NCI-H128 (cell line): Measurements from ENCODE around the gene COBL.

Experiments used
- DNase-seq: peaks from one replicate; lab custom pipeline; 2025; ENCODE audit not compliant: unreplicated experiment; lab: John Stamatoyannopoulos, UW

Gene COBL

DNA sequence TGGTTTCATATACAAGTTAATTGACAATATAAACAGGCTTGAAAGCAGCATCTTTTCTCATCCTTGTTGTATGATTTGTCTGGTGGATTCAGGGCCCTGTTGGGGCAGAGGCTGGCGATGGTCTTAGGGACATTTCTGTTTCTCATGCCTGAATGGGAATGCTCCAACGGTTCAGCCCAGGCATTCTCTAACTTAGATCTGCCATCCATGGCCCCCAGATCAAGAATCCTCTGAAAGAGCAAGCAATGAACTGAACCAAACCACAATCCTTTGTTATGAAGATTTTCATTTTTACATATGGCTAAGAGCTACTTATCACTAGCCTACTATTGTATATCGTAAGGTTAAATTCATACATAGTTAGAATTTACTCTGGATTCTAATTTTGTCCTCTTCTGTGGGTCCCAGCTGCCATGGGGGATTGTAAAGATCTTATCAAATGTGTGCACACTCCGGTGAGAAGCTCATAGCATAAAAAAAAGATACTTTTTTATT lies 163.9 kb downstream of the COBL start:
- DNase-seq, result no peak

DNA sequence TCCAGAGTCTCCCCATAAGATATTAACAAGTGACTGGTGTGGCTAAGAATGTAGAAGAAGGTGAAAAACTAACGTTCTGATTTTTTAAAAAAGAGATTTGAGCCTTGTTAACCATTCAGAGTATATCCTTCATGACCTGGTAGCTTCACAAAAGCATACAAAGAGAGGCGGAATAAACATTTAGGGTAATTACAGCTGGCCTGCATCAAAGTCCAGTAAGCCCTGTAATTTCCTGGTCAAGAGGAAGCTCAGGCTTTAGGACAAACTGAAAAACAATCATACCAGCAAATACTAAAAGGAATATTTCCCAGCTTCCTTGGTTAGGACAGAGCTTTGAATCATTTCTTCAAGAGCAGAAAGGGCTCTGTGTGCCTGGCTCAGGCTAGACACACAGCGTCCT lies 165.2 kb downstream of the COBL start:
- DNase-seq, result no peak

DNA sequence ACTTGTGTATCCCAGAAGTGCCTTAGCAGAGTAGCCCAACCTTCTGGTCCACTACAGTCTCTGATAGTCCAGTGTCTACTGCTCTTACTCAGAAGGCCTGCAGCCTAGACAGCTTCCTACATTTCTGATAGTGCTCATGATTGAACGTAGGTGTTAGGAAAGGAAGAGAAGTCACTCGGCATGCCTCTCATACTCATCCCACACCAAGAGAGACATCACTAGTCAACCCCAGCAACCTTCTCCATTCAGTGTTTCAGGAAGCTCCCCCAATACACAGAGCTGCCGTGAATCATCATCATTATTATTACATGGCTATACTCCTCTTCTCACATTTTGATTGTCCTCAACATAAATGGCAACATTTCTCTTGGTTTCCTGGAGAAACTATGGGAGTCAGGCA lies 166.4 kb downstream of the COBL start:
- no peak for DNase-seq

DNA sequence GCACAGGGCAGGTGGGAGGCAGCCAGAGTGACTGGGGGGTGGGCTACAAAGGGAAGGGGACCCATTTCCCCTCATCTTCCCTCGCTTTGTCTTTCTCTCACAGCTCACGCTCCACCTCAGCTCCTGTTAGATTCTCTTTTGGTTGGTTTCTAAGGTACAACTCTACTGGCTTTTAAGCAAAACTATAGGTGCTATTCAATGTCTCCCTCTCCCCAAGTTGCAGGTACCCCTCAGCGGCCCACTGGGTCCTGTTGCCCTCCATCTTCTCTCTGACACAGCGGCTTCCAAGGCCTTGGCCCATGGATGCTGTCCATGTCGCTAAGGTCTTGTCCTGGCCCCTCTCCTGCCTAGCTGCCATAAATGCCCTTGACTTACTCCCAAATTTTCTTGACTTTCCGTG lies 168.4 kb downstream of the COBL start:
- DNase-seq, result no peak

DNA sequence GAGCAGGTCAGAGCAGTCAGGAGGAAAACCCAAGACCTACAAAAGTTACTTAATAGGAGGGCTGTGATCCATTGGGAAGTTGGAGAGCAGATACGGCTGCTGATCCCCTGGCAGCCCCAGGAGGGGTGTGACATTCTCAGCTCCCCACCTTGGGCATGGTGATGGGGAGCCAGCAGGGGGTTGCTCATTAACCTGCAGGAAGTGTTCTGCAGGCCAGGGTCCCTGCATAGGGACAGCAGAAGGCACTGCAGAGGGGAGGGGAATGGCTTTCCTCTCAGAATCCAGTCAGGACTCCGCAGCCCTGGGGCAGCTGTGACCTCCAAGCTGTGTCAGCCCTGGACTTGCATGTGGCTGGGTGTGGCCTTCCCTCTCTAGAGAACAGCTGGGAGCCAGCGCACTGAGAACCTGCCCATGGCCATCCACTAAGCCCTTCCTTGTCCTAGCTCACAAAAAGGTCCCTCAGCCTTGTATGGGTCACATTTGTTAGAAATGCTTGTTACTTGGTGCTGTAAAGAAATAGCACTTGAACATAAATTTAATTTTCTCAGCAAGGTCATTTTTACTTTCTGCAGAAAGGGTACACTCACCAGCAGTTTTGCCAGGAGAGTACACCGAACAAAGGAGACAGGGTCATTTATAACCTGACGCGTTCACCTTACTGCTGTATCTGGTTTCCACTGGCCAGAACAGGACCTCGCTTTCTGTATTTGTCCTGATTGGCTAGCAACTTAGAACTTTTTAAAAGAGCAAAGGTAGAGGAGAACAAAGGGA lies 169.6 kb downstream of the COBL start:
- no peak for DNase-seq

DNA sequence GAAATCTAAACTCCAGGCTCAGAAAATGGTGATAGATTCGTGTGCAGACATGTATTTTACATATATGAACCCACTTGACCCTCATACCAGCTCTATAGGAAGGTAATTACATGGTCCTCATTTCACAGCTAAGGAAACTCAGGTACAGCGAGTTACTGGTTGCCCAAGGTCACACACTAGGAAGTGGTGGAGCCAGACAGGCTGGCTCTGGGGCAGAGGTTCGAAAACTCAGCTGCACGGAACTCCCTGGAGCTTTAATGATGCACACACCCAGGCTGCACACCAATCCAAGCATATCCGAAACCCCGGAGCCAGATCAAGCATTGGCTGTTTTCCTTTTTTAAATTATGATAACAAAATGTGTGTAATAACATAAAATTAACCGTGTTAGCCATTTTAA lies 172.4 kb downstream of the COBL start:
- no peak for DNase-seq

DNA sequence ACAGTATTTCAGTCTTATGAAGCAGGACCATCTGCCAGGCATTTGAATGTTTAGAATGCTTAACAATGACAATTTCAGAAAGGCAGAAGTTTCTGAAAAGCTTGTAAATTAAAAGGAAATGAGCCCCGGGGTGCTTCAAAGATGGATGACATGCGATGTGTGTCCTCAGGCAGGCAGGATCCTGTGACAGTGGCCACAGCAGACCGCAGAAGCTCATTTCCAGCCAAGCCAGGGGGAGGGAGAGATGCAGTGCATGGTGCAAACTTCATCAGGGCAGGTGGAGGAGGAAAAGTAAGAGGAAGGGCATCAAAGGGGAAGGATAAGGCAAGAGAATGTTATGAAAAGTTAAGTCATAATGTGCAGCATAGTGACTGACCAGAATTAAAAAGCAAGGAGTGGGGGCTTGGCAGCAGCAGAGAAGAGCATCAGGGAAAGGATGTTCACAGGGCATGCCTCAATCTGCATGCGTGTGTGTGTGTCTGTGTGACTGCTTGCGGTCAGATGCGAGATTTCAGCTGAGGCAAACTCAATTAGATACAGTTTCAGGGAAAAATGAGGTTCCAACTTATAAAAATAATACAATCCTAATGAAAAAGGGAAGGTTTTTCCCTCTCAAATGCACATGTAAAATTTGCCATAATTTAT lies 173.7 kb downstream of the COBL start:
- DNase-seq, result no peak

DNA sequence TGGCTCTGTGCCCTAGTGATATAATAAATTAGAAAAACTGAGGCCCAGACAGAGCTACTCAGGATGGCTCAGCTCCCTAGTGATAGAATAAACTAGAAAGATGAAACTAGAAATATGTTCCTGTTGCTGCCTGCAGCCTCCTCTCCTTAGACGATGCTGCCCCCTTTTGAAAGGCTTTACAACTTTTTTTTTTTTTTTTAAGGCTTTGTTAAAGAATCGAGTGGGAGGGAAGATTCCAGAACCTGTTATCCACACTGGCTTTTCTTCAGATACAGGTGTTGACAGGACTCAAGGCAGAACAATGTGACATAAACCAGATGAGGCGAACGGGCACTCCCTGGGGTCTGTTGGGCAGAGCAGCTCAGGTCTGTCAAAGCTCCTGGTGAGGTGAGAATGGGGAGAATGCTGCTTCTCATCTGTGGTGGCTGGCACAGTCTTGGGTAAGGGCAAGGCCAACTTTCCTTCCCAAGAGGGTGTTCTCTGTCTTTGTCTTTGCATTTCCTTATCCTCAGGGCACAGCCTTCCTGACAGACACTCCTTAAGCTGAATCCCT lies 175.1 kb downstream of the COBL start:
- no peak for DNase-seq

DNA sequence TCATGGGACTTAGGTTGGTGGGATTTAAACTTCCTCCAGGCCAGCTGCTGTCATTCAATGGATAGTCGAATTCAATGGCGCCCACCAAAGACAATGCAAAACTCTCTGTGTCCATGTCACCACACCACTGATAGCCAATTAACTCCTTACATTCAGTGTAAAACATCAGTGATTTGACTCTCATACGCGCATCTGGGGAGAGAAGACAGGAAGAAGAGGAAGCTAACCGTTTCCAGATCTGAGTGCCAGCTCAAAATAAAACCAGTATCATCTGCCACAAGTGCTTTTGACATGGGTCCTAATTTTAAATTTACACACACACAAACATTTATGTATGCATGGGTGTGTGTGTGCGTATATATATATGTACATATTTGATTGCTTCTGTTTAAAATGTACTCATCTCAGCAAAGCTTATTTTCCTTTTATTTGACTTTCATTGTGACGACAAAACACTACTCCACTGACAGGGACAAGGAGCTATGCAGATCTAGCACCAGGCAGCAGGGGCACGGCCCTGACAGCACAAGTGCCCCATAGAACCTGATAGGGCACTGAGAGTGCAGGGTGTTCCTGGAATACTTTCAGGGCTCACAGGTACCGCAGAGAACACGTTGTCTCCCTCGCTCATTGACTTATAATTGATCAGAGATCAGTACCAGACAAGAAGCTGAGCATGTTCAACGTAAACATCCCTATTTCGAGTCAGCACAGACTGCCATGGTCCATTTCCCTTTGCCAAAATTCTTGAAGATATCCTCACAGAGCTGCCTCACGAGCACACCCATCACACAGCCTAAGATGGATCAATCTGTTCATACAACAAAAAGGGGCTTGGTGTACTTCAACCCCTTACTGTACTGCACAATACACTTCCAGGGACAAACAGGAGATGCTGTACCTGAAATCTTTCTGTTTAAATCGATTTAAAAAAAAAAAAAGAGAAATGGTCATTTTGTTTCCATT lies 176.1 kb downstream of the COBL start:
- no peak for DNase-seq

DNA sequence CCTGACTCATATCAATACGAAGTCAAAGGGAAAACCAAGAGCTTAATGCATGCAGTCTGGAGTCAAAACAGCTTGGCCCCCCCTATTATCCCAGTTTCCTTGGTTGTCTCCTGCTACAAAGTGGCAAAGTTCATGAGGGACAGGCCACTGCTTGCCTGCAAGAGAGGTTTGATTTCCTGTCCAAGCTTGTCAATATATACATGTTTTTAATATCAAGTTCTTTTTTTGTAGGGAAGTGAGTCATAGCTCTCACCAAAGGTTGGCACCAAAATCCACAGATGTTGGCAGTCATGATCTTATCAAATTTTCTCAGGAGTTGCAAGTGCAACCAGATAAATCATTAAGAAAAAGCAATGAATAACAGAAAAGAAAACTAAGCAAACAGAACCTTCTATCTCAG lies 176.8 kb downstream of the COBL start:
- no peak for DNase-seq

DNA sequence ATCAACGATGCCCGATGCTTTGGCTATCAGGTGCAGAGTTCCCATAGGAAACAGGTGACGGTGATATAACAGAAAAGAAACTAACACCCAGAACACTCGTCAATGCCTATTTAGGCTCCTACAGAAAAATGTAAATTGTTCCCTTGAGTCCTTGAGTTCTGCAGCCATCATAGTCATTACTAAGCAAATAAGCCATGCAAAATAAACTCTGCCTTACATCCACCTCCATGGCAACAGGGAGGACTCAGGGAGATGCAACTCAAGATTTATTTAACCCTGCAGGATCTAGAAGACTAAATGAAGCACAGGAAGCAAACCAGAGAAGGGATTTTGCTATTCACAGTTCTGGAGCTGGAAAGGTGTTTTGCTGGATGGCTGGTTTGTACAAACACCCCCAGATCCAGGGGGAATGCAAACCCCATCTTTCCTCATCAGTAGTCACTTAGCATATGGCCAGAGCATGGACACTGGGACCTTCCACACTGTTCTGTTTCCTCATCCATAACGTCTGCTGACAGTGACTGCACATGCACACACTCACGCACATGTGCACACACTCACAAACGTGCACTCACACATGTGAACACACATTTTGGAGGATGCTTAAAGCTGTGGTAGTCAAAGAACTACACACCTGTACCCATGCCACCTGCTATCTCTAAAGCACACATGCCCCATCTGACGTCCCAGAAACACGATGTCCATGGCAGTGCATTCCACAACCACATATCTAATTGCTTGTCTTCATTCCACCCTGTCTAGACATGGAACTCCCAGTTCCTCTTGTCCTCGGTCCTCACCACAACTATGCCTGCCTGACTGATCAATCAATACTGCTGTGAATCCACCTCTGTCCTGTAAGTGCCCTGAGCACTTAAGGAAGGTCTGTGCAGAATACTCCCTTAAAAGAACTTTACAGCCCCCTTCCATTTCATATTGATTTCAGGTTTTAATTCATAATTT lies 178.2 kb downstream of the COBL start:
- peak; percentile 65 for DNase-seq

DNA sequence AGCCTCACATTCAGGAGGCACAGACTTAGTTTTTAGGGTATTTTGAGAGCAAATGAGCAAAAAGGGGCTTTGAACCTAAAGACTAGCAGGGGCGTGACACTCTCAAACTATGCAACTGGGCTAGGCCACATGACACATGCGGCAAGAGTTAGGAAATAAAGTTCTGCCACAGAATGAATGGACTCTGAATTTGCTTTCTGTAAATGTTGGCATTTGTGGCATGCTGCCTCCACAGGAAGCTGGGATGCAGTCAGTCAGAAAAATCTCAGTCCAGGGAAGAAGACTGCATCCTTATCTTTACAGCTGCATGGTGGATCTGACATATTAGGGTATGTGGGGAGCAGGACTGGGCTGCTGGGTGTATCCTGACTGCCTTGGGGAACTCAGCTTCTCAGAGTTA lies 181.0 kb downstream of the COBL start:
- DNase-seq, result no peak

DNA sequence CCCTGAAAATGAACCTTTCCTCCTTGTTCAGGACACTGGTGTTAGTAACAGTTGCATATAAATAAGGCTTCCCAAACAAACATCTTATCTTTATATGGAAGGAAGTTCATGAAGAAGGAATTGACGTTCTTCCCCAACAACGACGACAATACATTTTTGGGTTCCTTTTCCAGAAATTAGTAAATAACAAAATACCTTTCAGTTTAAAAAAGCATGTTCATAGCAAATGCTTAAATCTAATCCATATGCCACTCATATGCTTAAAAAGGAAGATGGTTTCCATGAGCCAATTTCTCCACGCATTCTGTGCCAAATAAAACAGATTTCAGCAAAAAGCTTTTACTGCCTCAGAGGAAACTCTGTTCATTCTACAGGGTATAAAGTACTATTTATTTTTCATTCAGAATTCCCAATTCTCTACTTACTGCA lies 182.6 kb downstream of the COBL start:
- DNase-seq, result no peak

DNA sequence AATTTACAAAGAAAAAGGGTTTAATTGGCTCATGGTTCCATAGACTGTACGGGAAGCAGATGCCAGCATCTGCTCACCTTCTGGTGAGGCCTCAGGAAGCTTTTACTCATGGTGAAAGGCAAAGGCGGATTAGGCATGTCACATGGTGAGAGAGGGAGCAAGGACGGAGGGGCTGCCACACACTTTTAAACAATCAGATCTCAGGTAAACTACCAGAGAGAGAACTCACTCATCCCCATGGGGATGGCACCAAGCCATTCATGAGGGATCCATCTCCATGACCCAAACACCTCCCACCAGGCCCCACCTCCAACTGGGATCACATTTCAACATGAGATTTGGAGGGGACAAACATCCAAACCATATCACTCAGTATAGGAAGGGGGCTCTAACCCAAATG lies 183.9 kb downstream of the COBL start:
- DNase-seq, result no peak

DNA sequence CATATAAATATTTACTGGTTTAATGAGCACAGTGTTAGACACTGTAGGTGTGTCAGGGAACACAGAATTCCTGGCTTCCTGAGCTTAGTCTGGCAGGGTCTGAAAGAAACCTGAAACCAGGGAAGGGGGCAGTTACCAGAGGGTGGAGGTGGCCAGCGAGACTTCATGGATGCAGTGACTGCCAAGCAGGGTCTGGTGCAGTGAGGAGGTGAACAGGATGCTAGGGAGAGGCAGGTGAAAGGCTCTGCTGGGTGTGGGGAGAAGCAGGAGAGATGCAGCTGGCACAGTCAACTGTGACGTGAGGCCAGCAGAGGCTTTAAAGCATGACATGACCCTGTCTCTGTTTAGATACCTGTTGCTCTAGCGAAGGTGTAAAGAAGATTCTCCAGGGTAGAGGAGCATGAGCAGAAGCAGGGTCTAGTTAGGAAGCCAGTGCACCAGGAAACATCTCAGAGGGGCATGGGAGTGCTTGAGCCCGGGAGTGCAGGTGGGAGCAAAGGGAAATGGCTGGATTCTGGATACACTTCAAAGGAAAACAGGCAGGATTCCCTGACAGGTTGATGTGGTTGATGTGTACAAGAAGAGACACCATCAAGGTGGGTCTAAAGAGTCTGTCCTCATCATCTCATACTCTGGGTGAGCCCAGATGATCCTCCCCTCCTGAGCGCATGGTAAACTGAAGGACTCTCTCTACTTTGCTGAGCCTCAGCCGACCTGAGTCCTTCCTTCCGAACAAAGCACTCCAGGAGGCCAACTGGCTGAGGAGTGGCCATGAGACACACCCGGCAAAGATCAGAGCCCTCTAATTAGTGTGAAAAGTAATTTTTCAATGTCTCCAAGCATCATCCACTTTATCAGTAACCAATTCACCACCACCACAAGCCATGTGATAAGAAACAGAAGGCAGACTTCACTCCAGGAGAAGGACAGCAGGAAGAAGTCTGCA lies 186.8 kb downstream of the COBL start:
- DNase-seq, result no peak

DNA sequence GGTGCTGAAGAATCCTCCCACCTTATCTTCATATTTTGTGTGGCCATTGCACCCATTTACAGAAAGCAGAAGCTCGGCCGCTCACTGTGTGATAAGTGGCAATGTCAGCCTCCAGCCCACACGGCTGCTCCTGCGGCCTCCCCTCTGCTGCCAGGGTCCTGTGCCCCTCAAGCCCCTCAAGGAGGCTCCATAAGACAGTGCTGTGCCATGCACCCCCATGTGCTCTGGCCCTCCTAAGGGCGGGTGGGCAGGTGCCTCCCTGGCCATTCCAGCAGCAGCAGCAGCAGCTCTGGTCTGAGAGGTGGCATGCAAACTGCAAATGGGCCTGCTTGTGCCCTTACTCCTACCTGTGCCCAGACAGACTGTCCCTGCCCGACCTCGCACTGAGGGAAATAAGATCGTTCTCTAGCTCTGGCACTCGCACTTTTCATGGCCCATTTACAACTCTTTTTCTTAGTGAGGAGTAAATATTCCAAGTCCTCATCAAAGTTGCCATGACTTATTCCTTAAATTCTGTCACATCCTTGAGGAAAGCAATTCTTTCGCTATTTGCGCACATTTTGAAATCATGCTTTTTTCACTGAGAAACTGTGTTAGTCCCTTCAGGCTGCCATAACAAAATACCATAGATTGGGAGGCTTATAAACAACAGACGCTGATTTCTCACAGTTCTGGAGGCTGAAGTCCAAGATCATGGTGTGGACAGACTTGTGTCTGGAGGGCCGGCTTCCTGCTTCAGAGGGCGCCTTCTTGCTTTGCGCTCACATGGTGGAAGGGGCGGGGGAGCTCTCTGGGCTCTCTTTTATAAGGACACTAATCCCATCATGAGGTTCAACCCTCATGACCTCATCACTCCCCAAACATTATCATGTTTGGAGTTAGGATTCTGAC lies 187.8 kb downstream of the COBL start:
- DNase-seq, result no peak

DNA sequence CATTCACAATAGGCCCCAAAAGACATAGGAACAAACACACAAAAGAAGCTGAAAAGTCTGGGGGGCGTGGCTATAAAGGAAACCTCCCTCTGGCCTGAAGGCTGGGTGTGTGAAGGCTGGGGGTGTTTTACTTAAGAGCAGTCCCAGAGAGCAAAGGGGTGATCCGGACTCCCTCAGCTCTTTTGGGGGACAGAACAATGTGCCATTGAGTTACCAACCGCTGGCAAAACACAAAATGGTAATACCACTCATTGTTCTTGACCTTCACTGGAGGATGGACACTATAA lies 189.0 kb downstream of the COBL start:
- no peak for DNase-seq
